Measurements from ENCODE around the gene AGK.

The AGK gene

GRCh38 chr7:141558544-141559183 is 7.5 kb downstream of the AGK start:
- Histone ChIP-seq H3K9me3 (ENCODE audit: control insufficient read depth, low read depth, low read length) (no peaks in the 10 kb centered on the region), H3K27ac (ENCODE audit: low read length) (no peak overlapping the region), H3K9ac (ENCODE audit: low read length) (no peak overlapping the region), H3K4me3 (ENCODE audit: low read length) (no peak overlapping the region), H3K4me1 (ENCODE audit: control insufficient read depth, low read depth, low read length) (no peaks in the 10 kb centered on the region), H3K36me3 (ENCODE audit: control insufficient read depth, low read depth, low read length) (peaks cover 8% of the 10 kb centered on the region), H3K27me3 (ENCODE audit: control insufficient read depth, insufficient read depth, low read length) (no peaks in the 10 kb centered on the region)

- Histone ChIP-seq H3K4me1 (ENCODE audit: control insufficient read depth, low read depth, low read length) (peaks cover 4% of the 10 kb centered on the region), H3K4me3 (ENCODE audit: low read length) (no peak overlapping the region), H3K9ac (ENCODE audit: low read length) (no peak overlapping the region), H3K36me3 (ENCODE audit: control insufficient read depth, low read depth, low read length) (peaks cover 8% of the 10 kb centered on the region), H3K27ac (ENCODE audit: low read length) (no peak overlapping the region), H3K27me3 (ENCODE audit: control insufficient read depth, insufficient read depth, low read length) (no peaks in the 10 kb centered on the region), H3K9me3 (ENCODE audit: control insufficient read depth, low read depth, low read length) (no peaks in the 10 kb centered on the region)
These were observed 8.8 kb downstream of the AGK start for GRCh38 chr7:141559961-141560360.

GRCh38 chr7:141562036-141562435 is 10.8 kb downstream of the AGK start:
- H3K36me3 ChIP-seq (ENCODE audit: control insufficient read depth, low read depth, low read length): peaks cover 14% of the 10 kb centered on the region
- H3K9ac ChIP-seq (ENCODE audit: low read length): no peak overlapping the region
- peaks cover 4% of the 10 kb centered on the region for H3K4me1 ChIP-seq (ENCODE audit: control insufficient read depth, low read depth, low read length)
- no peaks in the 10 kb centered on the region for H3K9me3 ChIP-seq (ENCODE audit: control insufficient read depth, low read depth, low read length)
- no peak overlapping the region for H3K27ac ChIP-seq (ENCODE audit: low read length)
- H3K27me3 ChIP-seq (ENCODE audit: control insufficient read depth, insufficient read depth, low read length): no peaks in the 10 kb centered on the region
- H3K4me3 ChIP-seq (ENCODE audit: low read length): no peak overlapping the region

GRCh38 chr7:141562543-141562942 is 11.3 kb downstream of the AGK start:
- Histone ChIP-seq H3K9me3 (ENCODE audit: control insufficient read depth, low read depth, low read length) (no peaks in the 10 kb centered on the region), H3K36me3 (ENCODE audit: control insufficient read depth, low read depth, low read length) (peaks cover 10% of the 10 kb centered on the region), H3K9ac (ENCODE audit: low read length) (no peak overlapping the region), H3K27me3 (ENCODE audit: control insufficient read depth, insufficient read depth, low read length) (no peaks in the 10 kb centered on the region), H3K27ac (ENCODE audit: low read length) (no peak overlapping the region), H3K4me1 (ENCODE audit: control insufficient read depth, low read depth, low read length) (peaks cover 4% of the 10 kb centered on the region), H3K4me3 (ENCODE audit: low read length) (no peak overlapping the region)

GRCh38 chr7:141562972-141563371 is 11.8 kb downstream of the AGK start:
- no peaks in the 10 kb centered on the region for H3K27me3 ChIP-seq (ENCODE audit: control insufficient read depth, insufficient read depth, low read length)
- no peak overlapping the region for H3K27ac ChIP-seq (ENCODE audit: low read length)
- peaks cover 10% of the 10 kb centered on the region for H3K36me3 ChIP-seq (ENCODE audit: control insufficient read depth, low read depth, low read length)
- no peak overlapping the region for H3K4me3 ChIP-seq (ENCODE audit: low read length)
- no peaks in the 10 kb centered on the region for H3K9me3 ChIP-seq (ENCODE audit: control insufficient read depth, low read depth, low read length)
- no peak overlapping the region for H3K9ac ChIP-seq (ENCODE audit: low read length)
- peaks cover 4% of the 10 kb centered on the region for H3K4me1 ChIP-seq (ENCODE audit: control insufficient read depth, low read depth, low read length)

- H3K4me1 ChIP-seq (ENCODE audit: control insufficient read depth, low read depth, low read length): peaks cover 4% of the 10 kb centered on the region
- no peak overlapping the region for H3K9ac ChIP-seq (ENCODE audit: low read length)
- peaks cover 10% of the 10 kb centered on the region for H3K36me3 ChIP-seq (ENCODE audit: control insufficient read depth, low read depth, low read length)
- no peak overlapping the region for H3K27ac ChIP-seq (ENCODE audit: low read length)
- H3K9me3 ChIP-seq (ENCODE audit: control insufficient read depth, low read depth, low read length): no peaks in the 10 kb centered on the region
- no peak overlapping the region for H3K4me3 ChIP-seq (ENCODE audit: low read length)
- no peaks in the 10 kb centered on the region for H3K27me3 ChIP-seq (ENCODE audit: control insufficient read depth, insufficient read depth, low read length)
These were observed 12.9 kb downstream of the AGK start for GRCh38 chr7:141563956-141564623.

GRCh38 chr7:141567432-141567831 is 16.2 kb downstream of the AGK start:
- Histone ChIP-seq H3K36me3 (ENCODE audit: control insufficient read depth, low read depth, low read length) (peaks cover 10% of the 10 kb centered on the region), H3K9ac (ENCODE audit: low read length) (no peak overlapping the region), H3K27ac (ENCODE audit: low read length) (no peak overlapping the region), H3K9me3 (ENCODE audit: control insufficient read depth, low read depth, low read length) (no peaks in the 10 kb centered on the region), H3K4me3 (ENCODE audit: low read length) (no peak overlapping the region), H3K27me3 (ENCODE audit: control insufficient read depth, insufficient read depth, low read length) (no peaks in the 10 kb centered on the region), H3K4me1 (ENCODE audit: control insufficient read depth, low read depth, low read length) (peaks cover 4% of the 10 kb centered on the region)

GRCh38 chr7:141568227-141568626 is 17.0 kb downstream of the AGK start:
- Histone ChIP-seq H3K9me3 (ENCODE audit: control insufficient read depth, low read depth, low read length) (no peaks in the 10 kb centered on the region), H3K27me3 (ENCODE audit: control insufficient read depth, insufficient read depth, low read length) (no peaks in the 10 kb centered on the region), H3K36me3 (ENCODE audit: control insufficient read depth, low read depth, low read length) (peaks cover 8% of the 10 kb centered on the region), H3K4me3 (ENCODE audit: low read length) (no peak overlapping the region), H3K27ac (ENCODE audit: low read length) (no peak overlapping the region), H3K9ac (ENCODE audit: low read length) (no peak overlapping the region), H3K4me1 (ENCODE audit: control insufficient read depth, low read depth, low read length) (peaks cover 4% of the 10 kb centered on the region)

- Histone ChIP-seq H3K9ac (ENCODE audit: low read length) (no peak overlapping the region), H3K4me1 (ENCODE audit: control insufficient read depth, low read depth, low read length) (no peaks in the 10 kb centered on the region), H3K27me3 (ENCODE audit: control insufficient read depth, insufficient read depth, low read length) (no peaks in the 10 kb centered on the region), H3K4me3 (ENCODE audit: low read length) (no peak overlapping the region), H3K36me3 (ENCODE audit: control insufficient read depth, low read depth, low read length) (peaks cover 3% of the 10 kb centered on the region), H3K9me3 (ENCODE audit: control insufficient read depth, low read depth, low read length) (peaks cover 5% of the 10 kb centered on the region), H3K27ac (ENCODE audit: low read length) (no peak overlapping the region)
These were observed 19.8 kb downstream of the AGK start for GRCh38 chr7:141571059-141571458.

- Histone ChIP-seq H3K4me1 (ENCODE audit: control insufficient read depth, low read depth, low read length) (peaks cover 2% of the 10 kb centered on the region), H3K27me3 (ENCODE audit: control insufficient read depth, insufficient read depth, low read length) (no peaks in the 10 kb centered on the region), H3K36me3 (ENCODE audit: control insufficient read depth, low read depth, low read length) (no peaks in the 10 kb centered on the region), H3K9me3 (ENCODE audit: control insufficient read depth, low read depth, low read length) (peaks cover 8% of the 10 kb centered on the region), H3K4me3 (ENCODE audit: low read length) (no peak overlapping the region), H3K9ac (ENCODE audit: low read length) (no peak overlapping the region), H3K27ac (ENCODE audit: low read length) (no peak overlapping the region)
These were observed 21.0 kb downstream of the AGK start for GRCh38 chr7:141572175-141572574.

- Histone ChIP-seq H3K27ac (ENCODE audit: low read length) (no peak overlapping the region), H3K9ac (ENCODE audit: low read length) (no peak overlapping the region), H3K27me3 (ENCODE audit: control insufficient read depth, insufficient read depth, low read length) (no peaks in the 10 kb centered on the region), H3K36me3 (ENCODE audit: control insufficient read depth, low read depth, low read length) (no peaks in the 10 kb centered on the region), H3K9me3 (ENCODE audit: control insufficient read depth, low read depth, low read length) (peaks cover 8% of the 10 kb centered on the region), H3K4me3 (ENCODE audit: low read length) (no peak overlapping the region), H3K4me1 (ENCODE audit: control insufficient read depth, low read depth, low read length) (peaks cover 5% of the 10 kb centered on the region)
These were observed 22.3 kb downstream of the AGK start for GRCh38 chr7:141573511-141573910.

GRCh38 chr7:141575164-141575563 is 24.0 kb downstream of the AGK start:
- no peak overlapping the region for H3K27ac ChIP-seq (ENCODE audit: low read length)
- no peaks in the 10 kb centered on the region for H3K36me3 ChIP-seq (ENCODE audit: control insufficient read depth, low read depth, low read length)

More at GRCh38 chr7:141575164-141575563, 24.0 kb downstream of the AGK start:
- Histone ChIP-seq H3K27me3 (ENCODE audit: control insufficient read depth, insufficient read depth, low read length) (no peaks in the 10 kb centered on the region), H3K9me3 (ENCODE audit: control insufficient read depth, low read depth, low read length) (peaks cover 8% of the 10 kb centered on the region), H3K9ac (ENCODE audit: low read length) (no peak overlapping the region), H3K4me1 (ENCODE audit: control insufficient read depth, low read depth, low read length) (peaks cover 5% of the 10 kb centered on the region), H3K4me3 (ENCODE audit: low read length) (no peak overlapping the region)

All from iPS-18a (cell line).